ENCODE data around the gene PRRX2. TPM values are rescaled to one million over a fixed set of nuclear protein-coding genes. Genes with fewer than 3 reads are reported as not detected.
A peak's percentile ranks its signal among the peaks of the same experiment; 100 is the strongest.

Gene PRRX2
- total and polyA plus RNA-seq, 2 of the 13 experiments (the other 11 are each of a cell fraction or from before 2014, with no cell fraction given): 0.05 TPM; not detected in 1

DNA sequence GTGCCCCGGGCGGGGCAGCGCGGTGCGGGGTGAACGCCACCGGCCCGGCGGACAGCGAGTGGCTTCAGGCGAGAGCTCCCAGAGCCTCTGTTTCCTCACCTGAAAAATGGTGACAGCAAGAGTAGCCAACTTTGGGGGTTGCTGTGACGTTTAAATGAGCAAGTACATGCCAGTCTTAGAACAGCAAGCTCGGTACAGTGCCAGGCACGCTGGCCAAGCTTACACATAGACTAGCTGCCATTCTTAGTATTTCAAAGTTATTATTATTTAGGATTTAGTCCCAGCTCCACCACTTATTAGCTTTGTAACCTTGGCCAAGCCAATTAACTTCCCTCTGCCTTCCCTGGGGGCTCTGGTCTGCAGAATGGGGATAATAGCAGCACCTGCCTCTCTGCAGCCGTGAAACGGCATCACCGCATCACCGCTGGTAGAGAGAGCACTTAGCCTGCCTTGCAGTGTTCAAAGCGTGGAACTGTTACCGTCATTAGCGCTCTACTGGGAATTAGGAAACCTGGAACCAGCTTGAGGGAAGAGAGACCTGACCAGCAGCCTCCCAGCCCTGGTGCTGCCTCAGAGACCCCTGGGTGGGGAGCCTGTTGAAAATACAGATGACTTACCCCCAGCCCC, 44.7 kb upstream of the PRRX2 start, which contains the start of gene C9orf50:
C9orf50 (minus strand) TSS at position 433 of the 627 bp plus-strand sequence. CDS start 527 bp downstream, outside the sequence.
- H3K27ac ChIP-seq (ENCODE audit: extremely low read length, insufficient read depth, low read length): no peak within 1 kb of the TSS
- FAIRE-seq (no peak), DNase-seq (ENCODE audit: low spot score) (no peak), ATAC-seq (peak; percentile 30; the same call in 2 of the 3 replicates)
- no TSS peak for BruUV-seq (replicated peaks)
- no peaks in the 10 kb centered on the region for H3K9me3 ChIP-seq (ENCODE audit: low read length)
- H3K9ac ChIP-seq (ENCODE audit: insufficient read depth, low read depth, low read length): peak within 1 kb of the TSS; percentile 41; the same call in 1 of the 2 replicates
- intact Hi-C loops (cut with micrococcal nuclease; ENCODE audit: unreplicated experiment) (loop anchor here (10.0 kb wide), 1 partner anchor 446 kb away; the partner anchor contains the start of gene IER5L), in situ Hi-C loops (cut with HindIII; ENCODE audit: extremely low pct_ligation_motif_present, low pct_unique_long_range_greater_than_20kb) (loop anchor here (5.0 kb wide), 1 partner anchor 478 kb away; no protein-coding TSS in a partner anchor)
- no peak within 1 kb of the TSS for H2AFZ ChIP-seq (ENCODE audit: low read length)
- POLR2A ChIA-PET: interaction anchor here (0.8 to 1.6 kb wide), 6 partner anchors 9 to 478 kb away, joined by 3 to 6 read pairs (median 4); partner anchors contain the start of gene IER5L
- H3K4me1 ChIP-seq (ENCODE audit: insufficient read depth, low read length): peaks cover 32% of the 10 kb centered on the region
- peak within 1 kb of the TSS; percentile 86 for H3K4me2 ChIP-seq (ENCODE audit: low read depth, low read length)
- no peaks in the 10 kb centered on the region for H3K36me3 ChIP-seq (replicated peaks in 1 of 2; ENCODE audit: control insufficient read depth in 1 of 2, insufficient read depth in 2 of 2, low read length in 2 of 2)
- WGBS (ENCODE audit: low lambda C conversion rate): 8% methylated on average over 20 of the region's 21 CpGs
- peak within 1 kb of the TSS; percentile 38 to 65 (median 53) for H3K4me3 ChIP-seq (replicated peaks in 1 of 3; ENCODE audit: insufficient read depth in 1 of 3, low read depth in 2 of 3, low read length in 3 of 3)
- H3K79me2 ChIP-seq (ENCODE audit: insufficient read depth, low read length): no peaks in the 10 kb centered on the region
- CTCF ChIA-PET (ENCODE audit: low intra/inter-chr PET ratio, low total read pairs): no interaction called here
- peaks cover 7% of the 10 kb centered on the region; the same call in 1 of the 2 replicates for H4K20me1 ChIP-seq (ENCODE audit: insufficient read depth, low read length)
- H3K27me3 ChIP-seq (ENCODE audit: control insufficient read depth in 1 of 2, insufficient read depth in 2 of 2, low read length in 2 of 2): peaks cover 0 to 15% of the 10 kb centered on the region in 2 experiments; a peak in 3 of 5 replicates
- TF ChIP-seq, protein P1, sequence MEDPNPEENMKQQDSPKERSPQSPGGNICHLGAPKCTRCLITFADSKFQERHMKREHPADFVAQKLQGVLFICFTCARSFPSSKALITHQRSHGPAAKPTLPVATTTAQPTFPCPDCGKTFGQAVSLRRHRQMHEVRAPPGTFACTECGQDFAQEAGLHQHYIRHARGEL (CRISPR knock-in tag; IDR thresholded peaks at IDR 0.05): no peak
- TF ChIP-seq XRCC5 (optimal IDR thresholded peaks at IDR 0.05; ENCODE audit: low read length) (no peak), CHD4 (IDR thresholded peaks at IDR 0.05; ENCODE audit: borderline replicate concordance, low read length) (no peak), DNMT1 (CRISPR knock-in tag; IDR thresholded peaks at IDR 0.05) (no peak), SP5 (CRISPR knock-in tag; IDR thresholded peaks at IDR 0.05; ENCODE audit: borderline replicate concordance, low read depth) (0 out of 2 replicates have a peak, but pooled peaks have one; percentile 8), ZNF24 (IDR thresholded peaks at IDR 0.05) (no peak), ZNF777 (CRISPR knock-in tag; IDR thresholded peaks at IDR 0.05) (no peak), ZNF510 (CRISPR knock-in tag; IDR thresholded peaks at IDR 0.05; ENCODE audit: low read depth) (no peak; the same call in 1 of the 2 replicates), NFE2L2 (IDR thresholded peaks at IDR 0.05; ENCODE audit: low read length) (no peak), ZNF678 (CRISPR knock-in tag; IDR thresholded peaks at IDR 0.05) (no peak), ZNF3 (CRISPR knock-in tag; IDR thresholded peaks at IDR 0.05) (no peak), KAT2B (IDR thresholded peaks at IDR 0.05; ENCODE audit: borderline replicate concordance, low read depth, low read length) (no peak), SSRP1 (CRISPR knock-in tag; IDR thresholded peaks at IDR 0.05) (no peak), CAMTA2 (CRISPR knock-in tag; IDR thresholded peaks at IDR 0.05; ENCODE audit: borderline replicate concordance) (0 out of 2 replicates have a peak, but pooled peaks have one; percentile 48), AGO2 (optimal IDR thresholded peaks at IDR 0.05; ENCODE audit: low read depth, low read length) (peak; percentile 56), CBX5 (CRISPR knock-in tag; IDR thresholded peaks at IDR 0.05; ENCODE audit: borderline replicate concordance) (no peak), KLF9 (CRISPR knock-in tag; IDR thresholded peaks at IDR 0.05; ENCODE audit: low read depth) (no peak), ZNF224 (CRISPR knock-in tag; IDR thresholded peaks at IDR 0.05) (no peak), ZNF598 (CRISPR knock-in tag; IDR thresholded peaks at IDR 0.05; ENCODE audit: borderline replicate concordance) (no peak), ZNF317 (CRISPR knock-in tag; IDR thresholded peaks at IDR 0.05) (0 out of 2 replicates have a peak, but pooled peaks have one; percentile 32), TEAD2 (CRISPR knock-in tag; IDR thresholded peaks at IDR 0.05) (no peak), SOX6 (IDR thresholded peaks at IDR 0.05) (no peak), SOX6 (CRISPR knock-in tag; IDR thresholded peaks at IDR 0.05) (0 out of 2 replicates have a peak, but pooled peaks have one; percentile 25), RARG (CRISPR knock-in tag; IDR thresholded peaks at IDR 0.05; ENCODE audit: low read depth) (no peak), HNF4G (IDR thresholded peaks at IDR 0.05; ENCODE audit: borderline replicate concordance, low read depth, low read length) (no peak), HNF4G (CRISPR knock-in tag; IDR thresholded peaks at IDR 0.05; ENCODE audit: borderline replicate concordance, low read depth) (0 out of 2 replicates have a peak, but pooled peaks have one; percentile 8)
- TF ChIP-seq, protein P2, sequence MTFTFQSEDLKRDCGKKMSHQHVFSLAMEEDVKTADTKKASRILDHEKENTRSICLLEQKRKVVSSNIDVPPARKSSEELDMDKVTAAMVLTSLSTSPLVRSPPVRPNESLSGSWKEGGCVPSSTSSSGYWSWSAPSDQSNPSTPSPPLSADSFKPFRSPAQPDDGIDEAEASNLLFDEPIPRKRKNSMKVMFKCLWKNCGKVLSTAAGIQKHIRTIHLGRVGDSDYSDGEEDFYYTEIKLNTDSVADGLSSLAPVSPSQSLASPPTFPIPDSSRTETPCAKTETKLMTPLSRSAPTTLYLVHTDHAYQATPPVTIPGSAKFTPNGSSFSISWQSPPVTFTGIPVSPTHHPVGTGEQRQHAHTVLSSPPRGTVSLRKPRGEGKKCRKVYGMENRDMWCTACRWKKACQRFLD (CRISPR knock-in tag; IDR thresholded peaks at IDR 0.05; ENCODE audit: borderline replicate concordance): no peak

Measured in HepG2 (cell line).